Measurements from ENCODE around the gene DFFB. TPM values are rescaled to one million over a fixed set of nuclear protein-coding genes. Genes with fewer than 3 reads are reported as not detected.

Gene DFFB
- total RNA-seq, 1 donor from 2014 or later: 16.4 TPM

GRCh38 chr1:3891329-3891865 lies 34.1 kb downstream of the DFFB start:
- DNase-seq: no peak
- peaks cover 2% of the 10 kb centered on the region for H3K4me1 Mint-ChIP-seq (ENCODE audit: low read depth, unreplicated experiment)
- no peak overlapping the region for H3K27ac Mint-ChIP-seq (ENCODE audit: unreplicated experiment)
- no peaks in the 10 kb centered on the region for H3K9me3 Mint-ChIP-seq (ENCODE audit: unreplicated experiment)
- no peak for TF ChIP-seq CTCF (IDR thresholded peaks at IDR 0.05; ENCODE audit: partially characterized antibody, unreplicated experiment)
- peaks cover 2% of the 10 kb centered on the region for H3K27me3 Mint-ChIP-seq (ENCODE audit: unreplicated experiment)
- no peaks in the 10 kb centered on the region for H3K36me3 Mint-ChIP-seq (ENCODE audit: unreplicated experiment)
- H3K4me3 Mint-ChIP-seq (ENCODE audit: unreplicated experiment): no peak overlapping the region

GRCh38 chr1:3892748-3893147 lies 35.5 kb downstream of the DFFB start:
- no peak overlapping the region for H3K27ac Mint-ChIP-seq (ENCODE audit: unreplicated experiment)
- no peak for DNase-seq
- no peak for TF ChIP-seq CTCF (IDR thresholded peaks at IDR 0.05; ENCODE audit: partially characterized antibody, unreplicated experiment)

DNA sequence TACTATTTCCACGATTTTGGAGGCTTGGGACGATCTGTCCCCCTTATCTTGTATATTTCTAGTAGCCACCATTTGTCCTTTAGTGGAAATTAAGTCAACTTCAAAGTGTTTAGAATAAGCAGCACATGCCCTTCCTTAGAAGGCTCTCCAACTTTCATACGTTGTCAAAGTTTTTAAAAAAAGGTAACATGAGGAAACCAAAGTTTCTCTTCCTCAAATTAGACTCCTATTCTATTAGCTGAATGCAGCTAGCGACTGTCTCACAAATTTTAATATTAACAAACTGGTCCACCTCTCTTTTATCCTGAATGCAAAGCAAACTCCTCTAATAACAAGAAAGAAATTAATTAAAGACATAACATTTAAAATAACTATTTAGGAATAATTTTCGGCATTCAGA lies 35.9 kb downstream of the DFFB start:
- H3K36me3 Mint-ChIP-seq (ENCODE audit: unreplicated experiment): no peaks in the 10 kb centered on the region
- TF ChIP-seq CTCF (IDR thresholded peaks at IDR 0.05; ENCODE audit: partially characterized antibody, unreplicated experiment): no peak
- no peaks in the 10 kb centered on the region for H3K9me3 Mint-ChIP-seq (ENCODE audit: unreplicated experiment)
- H3K4me3 Mint-ChIP-seq (ENCODE audit: unreplicated experiment): no peak overlapping the region
- H3K27me3 Mint-ChIP-seq (ENCODE audit: unreplicated experiment): peaks cover 4% of the 10 kb centered on the region
- H3K27ac Mint-ChIP-seq (ENCODE audit: unreplicated experiment): no peak overlapping the region
- H3K4me1 Mint-ChIP-seq (ENCODE audit: low read depth, unreplicated experiment): peaks cover 3% of the 10 kb centered on the region
- DNase-seq: no peak

More at GRCh38 chr1:3892748-3893147, 35.5 kb downstream of the DFFB start:
- Mint-ChIP-seq H3K9me3 (ENCODE audit: unreplicated experiment) (no peaks in the 10 kb centered on the region), H3K4me3 (ENCODE audit: unreplicated experiment) (no peak overlapping the region), H3K4me1 (ENCODE audit: low read depth, unreplicated experiment) (peaks cover 3% of the 10 kb centered on the region), H3K36me3 (ENCODE audit: unreplicated experiment) (no peaks in the 10 kb centered on the region), H3K27me3 (ENCODE audit: unreplicated experiment) (peaks cover 4% of the 10 kb centered on the region)

GRCh38 chr1:3894626-3895278 lies 37.5 kb downstream of the DFFB start:
- TF ChIP-seq CTCF (IDR thresholded peaks at IDR 0.05; ENCODE audit: partially characterized antibody, unreplicated experiment): no peak
- Mint-ChIP-seq H3K36me3 (ENCODE audit: unreplicated experiment) (no peaks in the 10 kb centered on the region), H3K9me3 (ENCODE audit: unreplicated experiment) (no peaks in the 10 kb centered on the region), H3K4me1 (ENCODE audit: low read depth, unreplicated experiment) (peaks cover 6% of the 10 kb centered on the region), H3K27me3 (ENCODE audit: unreplicated experiment) (peaks cover 4% of the 10 kb centered on the region), H3K4me3 (ENCODE audit: unreplicated experiment) (no peak overlapping the region), H3K27ac (ENCODE audit: unreplicated experiment) (no peak overlapping the region)
- no peak for DNase-seq

GRCh38 chr1:3895279-3895950 lies 38.1 kb downstream of the DFFB start:
- no peak overlapping the region for H3K27ac Mint-ChIP-seq (ENCODE audit: unreplicated experiment)
- H3K4me1 Mint-ChIP-seq (ENCODE audit: low read depth, unreplicated experiment): peaks cover 6% of the 10 kb centered on the region
- no peaks in the 10 kb centered on the region for H3K36me3 Mint-ChIP-seq (ENCODE audit: unreplicated experiment)
- H3K27me3 Mint-ChIP-seq (ENCODE audit: unreplicated experiment): peaks cover 5% of the 10 kb centered on the region
- H3K4me3 Mint-ChIP-seq (ENCODE audit: unreplicated experiment): no peak overlapping the region
- DNase-seq: no peak
- TF ChIP-seq CTCF (IDR thresholded peaks at IDR 0.05; ENCODE audit: partially characterized antibody, unreplicated experiment): no peak
- H3K9me3 Mint-ChIP-seq (ENCODE audit: unreplicated experiment): peaks cover 2% of the 10 kb centered on the region
